Measurements from ENCODE around the gene PLLP. TPM values are rescaled to one million over a fixed set of nuclear protein-coding genes. Genes with fewer than 3 reads are reported as not detected.

PLLP gene
- polyA plus RNA-seq, 1 donor from 2014 or later = not detected

- Histone ChIP-seq H2AFZ (ENCODE audit: low read depth, low read length) (no peak overlapping the region), H3K4me2 (ENCODE audit: low read length) (no peak overlapping the region)
- TF ChIP-seq POLR2AphosphoS5 (IDR thresholded peaks at IDR 0.05) (no peak), EP300 (conservative IDR thresholded peaks at IDR 0.05; ENCODE audit: poor library complexity, severe bottlenecking) (no peak), EZH2 (IDR thresholded peaks at IDR 0.05; ENCODE audit: borderline replicate concordance, insufficient read depth, low read length, poor library complexity, severe bottlenecking) (no peak), RAD21 (conservative IDR thresholded peaks at IDR 0.05) (no peak), CTCF (IDR thresholded peaks at IDR 0.05; ENCODE audit: poor library complexity, severe bottlenecking) (no peak), SMC3 (conservative IDR thresholded peaks at IDR 0.05; ENCODE audit: poor library complexity) (no peak), REST (IDR thresholded peaks at IDR 0.05; ENCODE audit: borderline replicate concordance) (no peak), TAF1 (IDR thresholded peaks at IDR 0.05; ENCODE audit: low read depth) (no peak), MXI1 (conservative IDR thresholded peaks at IDR 0.05; ENCODE audit: poor library complexity, severe bottlenecking) (no peak)
These were observed 29.8 kb upstream of the PLLP start for GRCh38 chr16:57314161-57314785.

GRCh38 chr16:57313509-57313908 is 29.0 kb upstream of the PLLP start:
- no peak for TF ChIP-seq CTCF (IDR thresholded peaks at IDR 0.05; ENCODE audit: poor library complexity, severe bottlenecking)
- no peak for TF ChIP-seq REST (IDR thresholded peaks at IDR 0.05; ENCODE audit: borderline replicate concordance)
- no peak for TF ChIP-seq TAF1 (IDR thresholded peaks at IDR 0.05; ENCODE audit: low read depth)
- no peak for TF ChIP-seq EZH2 (IDR thresholded peaks at IDR 0.05; ENCODE audit: borderline replicate concordance, insufficient read depth, low read length, poor library complexity, severe bottlenecking)
- TF ChIP-seq SMC3 (conservative IDR thresholded peaks at IDR 0.05; ENCODE audit: poor library complexity) = no peak
- no peak for TF ChIP-seq RAD21 (conservative IDR thresholded peaks at IDR 0.05)
- TF ChIP-seq POLR2AphosphoS5 (IDR thresholded peaks at IDR 0.05) = no peak
- H2AFZ ChIP-seq (ENCODE audit: low read depth, low read length) = no peak overlapping the region

More at GRCh38 chr16:57314161-57314785, 29.8 kb upstream of the PLLP start:
- no peak overlapping the region for H3K4me3 ChIP-seq (ENCODE audit: low read length)
- no peaks in the 10 kb centered on the region for H3K79me2 ChIP-seq (replicated peaks; ENCODE audit: insufficient read depth, low read length)
- H4K20me1 ChIP-seq (ENCODE audit: insufficient read depth) = no peaks in the 10 kb centered on the region
- H3K36me3 ChIP-seq (ENCODE audit: insufficient read depth, low read length) = no peaks in the 10 kb centered on the region
- no peaks in the 10 kb centered on the region for H3K9me3 ChIP-seq (ENCODE audit: low read length)
- no peaks in the 10 kb centered on the region for H3K9me2 ChIP-seq (ENCODE audit: insufficient read depth, low read length)
- no peak overlapping the region for H3K9ac ChIP-seq (ENCODE audit: low read length)
- no peaks in the 10 kb centered on the region for H3K27me3 ChIP-seq (ENCODE audit: insufficient read depth, low read depth, low read length)
- H3K27ac ChIP-seq (ENCODE audit: low read length) = no peak overlapping the region
- H3F3A ChIP-seq (ENCODE audit: insufficient read depth, low read length, poor library complexity, severe bottlenecking) = no peaks in the 10 kb centered on the region

More at GRCh38 chr16:57313509-57313908, 29.0 kb upstream of the PLLP start:
- H3K79me2 ChIP-seq (replicated peaks; ENCODE audit: insufficient read depth, low read length) = no peaks in the 10 kb centered on the region
- H3K9me2 ChIP-seq (ENCODE audit: insufficient read depth, low read length) = no peaks in the 10 kb centered on the region
- no peak overlapping the region for H3K27ac ChIP-seq (ENCODE audit: low read length)
- H3K9me3 ChIP-seq (ENCODE audit: low read length) = no peaks in the 10 kb centered on the region
- H3K9ac ChIP-seq (ENCODE audit: low read length) = no peak overlapping the region
- H4K20me1 ChIP-seq (ENCODE audit: insufficient read depth) = no peaks in the 10 kb centered on the region
- H3F3A ChIP-seq (ENCODE audit: insufficient read depth, low read length, poor library complexity, severe bottlenecking) = no peaks in the 10 kb centered on the region
- no peak overlapping the region for H3K4me3 ChIP-seq (ENCODE audit: low read length)
- H3K36me3 ChIP-seq (ENCODE audit: insufficient read depth, low read length) = no peaks in the 10 kb centered on the region
- no peak overlapping the region for H3K4me2 ChIP-seq (ENCODE audit: low read length)
- no peaks in the 10 kb centered on the region for H3K27me3 ChIP-seq (ENCODE audit: insufficient read depth, low read depth, low read length)

Data from neural cell (in vitro differentiated cells).